K562 (cell line): ENCODE measurements around the gene CCM2. TPM values are rescaled to one million over a fixed set of nuclear protein-coding genes. Genes with fewer than 3 reads are reported as not detected.

ENCODE experiments used
- CREB5 ChIP-seq: fragments of 250-450 bp; sonication (Bioruptor Pico); IDR thresholded peaks from 2 replicates; pipeline ENCODE4 v1.5.0; 2020; ENCODE audit warnings: mild to moderate bottlenecking
- GTF2E2 ChIP-seq: fragments of 200-800 bp; sonication (Bioruptor generic); IDR thresholded peaks from 2 replicates; pipeline ENCODE4 v1.6.1; 2016; ENCODE audit warnings: missing genetic modification characterization, missing compliant biosample characterization
- HDAC3 ChIP-seq: fragments of 450-650 bp; IDR thresholded peaks from 2 replicates; pipeline ENCODE4 v1.6.1; 2018; ENCODE audit warnings: borderline replicate concordance, mild to moderate bottlenecking, moderate library complexity; ENCODE audit not compliant: partially characterized antibody
- HEY1 ChIP-seq: fragments of 250-450 bp; sonication (Bioruptor Pico); IDR thresholded peaks from 2 replicates; pipeline ENCODE4 v1.5.0; 2020; ENCODE audit warnings: mild to moderate bottlenecking, moderate library complexity, borderline replicate concordance
- HIVEP1 ChIP-seq: fragments of 250-450 bp; sonication (Bioruptor Pico); IDR thresholded peaks from 2 replicates; pipeline ENCODE4 v1.4.0; 2020; ENCODE audit warnings: mild to moderate bottlenecking
- KLF13 ChIP-seq: fragments of 450-650 bp; IDR thresholded peaks from 2 replicates; pipeline ENCODE4 v1.6.1; 2016; ENCODE audit warnings: missing genetic modification characterization, low read depth, mild to moderate bottlenecking, missing compliant biosample characterization, moderate library complexity, borderline replicate concordance
- NFE2 ChIP-seq: IDR thresholded peaks from 2 replicates; pipeline ENCODE4 v1.6.1; 2014; ENCODE audit warnings: antibody characterized with exemption, low read depth
- PHF21A ChIP-seq: fragments of 450-650 bp; IDR thresholded peaks from 2 replicates; pipeline ENCODE4 v1.6.1; 2017; ENCODE audit warnings: low read depth, borderline replicate concordance
- STAT5A ChIP-seq: IDR thresholded peaks from 2 replicates; pipeline ENCODE4 v1.6.1; 2012; ENCODE audit warnings: low read length, inconsistent platforms, borderline replicate concordance
- TSHZ1 ChIP-seq: fragments of 250-450 bp; sonication (Bioruptor Pico); IDR thresholded peaks from 2 replicates; pipeline ENCODE4 v1.4.0; 2020; ENCODE audit warnings: mild to moderate bottlenecking, moderate library complexity
- ZBTB40 ChIP-seq, 2 experiments: fragments of 450-650 bp in 1 of 2; sonication (generic) in 1 of 2; formaldehyde crosslinking in 1 of 2; IDR thresholded peaks; 2 replicates each; pipeline versions ENCODE4 v1.7.1 to v1.9.0; 2016 to 2022; ENCODE audit warnings: inconsistent platforms in 1 of 2, mild to moderate bottlenecking in 1 of 2, missing genetic modification reagents in 1 of 2
- polyA plus RNA-seq, 8 experiments: library from polyadenylated mRNA; depleted of rRNA in 4 of 8; stranded (reverse) in 5 of 8; unstranded in 3 of 8; fragments of >200 nt; fragmentation: Nextera tagmentation in 2 of 8; fragmentation: Illumina TruSeq in 1 of 8; extraction: Ambion mirVana in 2 of 8; extraction: Trizol in 1 of 8; gene quantifications; 2 replicates each; pipeline versions ENCODE4 v1.2.1 to v1.2.3, GENCODE V29; 2011 to 2014; ENCODE audit warnings: inconsistent platforms in 1 of 8, missing spikeins in 1 of 8
- total RNA-seq, 7 experiments: library from RNA; depleted of rRNA in 6 of 7; stranded (reverse); fragments of >200 nt in 6 of 7; fragmentation: Illumina TruSeq in 2 of 7; extraction: Trizol in 2 of 7; gene quantifications; 2 replicates each; pipeline versions ENCODE4 v1.2.1 to v1.2.3, GENCODE V29; 2011 to 2021; ENCODE audit warnings: low replicate concordance in 1 of 7
- TF ChIP-seq, protein P1 (sequence below): fragments of 450-650 bp; formaldehyde crosslinking; IDR thresholded peaks from 2 replicates; pipeline ENCODE4 v1.4.0; 2020; ENCODE audit warnings: mild to moderate bottlenecking, moderate library complexity

CCM2 gene
- total and polyA plus RNA-seq, 9 of the 15 experiments (the other 6 are each of a cell fraction or from before 2014, with no cell fraction given) = 0.41 to 38.6 (median 25.9) TPM

GRCh38 chr7:45017253-45017652, 17.3 kb downstream of the CCM2 start (continued):
- TF ChIP-seq ZBTB40 (IDR thresholded peaks at IDR 0.05) (no peak), ZBTB40 (CRISPR knock-in tag; IDR thresholded peaks at IDR 0.05) (no peak), HIVEP1 (CRISPR knock-in tag) (no peak), NFE2 (no peak), PHF21A (no peak), GTF2E2 (tag) (no peak), HDAC3 (no peak), HEY1 (no peak), KLF13 (tag) (no peak), TSHZ1 (CRISPR knock-in tag) (no peak), STAT5A (no peak), CREB5 (CRISPR knock-in tag) (no peak)
- TF ChIP-seq, protein P1, sequence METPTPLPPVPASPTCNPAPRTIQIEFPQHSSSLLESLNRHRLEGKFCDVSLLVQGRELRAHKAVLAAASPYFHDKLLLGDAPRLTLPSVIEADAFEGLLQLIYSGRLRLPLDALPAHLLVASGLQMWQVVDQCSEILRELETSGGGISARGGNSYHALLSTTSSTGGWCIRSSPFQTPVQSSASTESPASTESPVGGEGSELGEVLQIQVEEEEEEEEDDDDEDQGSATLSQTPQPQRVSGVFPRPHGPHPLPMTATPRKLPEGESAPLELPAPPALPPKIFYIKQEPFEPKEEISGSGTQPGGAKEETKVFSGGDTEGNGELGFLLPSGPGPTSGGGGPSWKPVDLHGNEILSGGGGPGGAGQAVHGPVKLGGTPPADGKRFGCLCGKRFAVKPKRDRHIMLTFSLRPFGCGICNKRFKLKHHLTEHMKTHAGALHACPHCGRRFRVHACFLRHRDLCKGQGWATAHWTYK = no peak
